GM18870 (cell line): ENCODE measurements around the gene OTULIN.

Experiments used
- ATAC-seq: cut with Tn5 transposase; IDR thresholded peaks from one replicate; pipeline ENCODE4 v1.9.1; 2021; ENCODE audit warnings: moderate library complexity; ENCODE audit not compliant: unreplicated experiment

Gene OTULIN

GRCh38 chr5:14738050-14738449 is 73.5 kb downstream of the OTULIN start:
- ATAC-seq: no peak

DNA sequence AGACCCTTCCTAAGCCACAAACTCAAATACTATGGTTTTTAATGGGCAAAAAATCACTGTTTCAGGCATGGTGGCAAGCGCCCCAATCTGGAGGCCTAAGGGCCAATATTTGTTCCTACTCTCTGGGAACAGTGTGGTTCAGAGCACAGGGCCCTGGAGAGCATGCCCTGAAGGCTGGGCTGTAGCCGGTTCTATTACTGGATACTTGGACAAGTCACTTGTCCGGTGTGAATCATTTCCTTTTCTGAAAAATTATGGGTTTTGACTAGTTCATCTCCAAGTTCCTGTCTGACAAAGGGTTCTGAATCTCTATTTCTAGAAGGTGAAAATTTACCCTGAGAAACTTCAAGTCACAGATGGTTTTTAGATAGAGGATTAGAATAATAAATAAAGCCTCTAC is 75.0 kb downstream of the OTULIN start:
- no peak for ATAC-seq

DNA sequence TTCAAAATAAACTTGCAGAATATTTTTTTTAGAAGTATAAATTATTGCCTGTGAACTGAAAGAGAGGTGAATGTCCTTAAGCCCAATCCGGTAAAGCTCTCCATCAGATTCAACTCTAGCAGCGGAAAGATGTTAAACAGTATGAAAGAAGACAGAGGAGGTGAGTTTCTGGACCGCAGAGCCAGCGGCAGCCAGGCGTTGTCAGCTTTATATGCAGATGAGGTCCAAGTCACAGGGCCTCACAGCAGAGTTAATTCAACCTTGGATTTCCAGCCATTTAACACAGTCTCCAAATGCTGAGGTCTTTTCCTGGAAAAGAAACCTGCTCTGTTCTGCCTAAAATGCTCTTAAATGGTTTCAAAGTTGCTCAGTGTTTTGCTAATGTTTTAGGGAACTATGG is 75.5 kb downstream of the OTULIN start:
- ATAC-seq: no peak

- ATAC-seq: no peak
Observed at GRCh38 chr5:14741131-14741530, 76.6 kb downstream of the OTULIN start.

- no peak for ATAC-seq
Observed at GRCh38 chr5:14741801-14742440, 77.4 kb downstream of the OTULIN start.

- ATAC-seq: no peak
Observed at GRCh38 chr5:14742498-14742897, 78.0 kb downstream of the OTULIN start.

DNA sequence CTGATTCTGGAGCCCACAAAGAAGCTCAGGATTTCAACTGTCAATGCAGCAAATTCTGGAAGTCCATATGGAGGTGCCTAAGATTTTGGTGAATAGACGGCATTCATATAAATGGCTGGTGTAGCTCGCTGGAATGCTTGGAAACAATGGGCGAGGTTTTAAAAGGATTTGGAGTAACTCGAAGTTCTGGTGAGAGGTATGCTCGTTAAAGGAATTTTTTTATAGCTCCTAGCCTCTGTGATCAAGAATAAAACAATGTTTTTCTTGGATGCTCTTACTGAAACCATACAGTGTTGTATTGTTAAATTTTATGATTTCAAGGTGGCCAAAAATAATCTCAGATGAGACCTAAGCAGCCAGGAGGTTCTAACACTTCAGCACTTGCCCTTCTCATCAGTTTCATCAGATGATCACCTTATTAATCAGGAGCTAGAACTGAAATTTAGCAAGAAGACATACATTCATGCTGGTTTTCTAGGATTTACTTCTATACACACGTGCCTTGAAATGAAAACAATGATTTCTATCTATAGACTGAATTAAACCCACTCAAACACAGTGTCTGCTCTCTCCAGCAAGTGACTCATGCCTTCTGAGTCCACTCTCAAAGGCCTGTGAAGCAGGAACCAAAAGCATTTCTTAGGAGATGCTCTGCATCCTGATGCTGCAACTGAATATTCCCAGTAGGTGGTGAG is 79.2 kb downstream of the OTULIN start:
- peak; percentile 17 for ATAC-seq

DNA sequence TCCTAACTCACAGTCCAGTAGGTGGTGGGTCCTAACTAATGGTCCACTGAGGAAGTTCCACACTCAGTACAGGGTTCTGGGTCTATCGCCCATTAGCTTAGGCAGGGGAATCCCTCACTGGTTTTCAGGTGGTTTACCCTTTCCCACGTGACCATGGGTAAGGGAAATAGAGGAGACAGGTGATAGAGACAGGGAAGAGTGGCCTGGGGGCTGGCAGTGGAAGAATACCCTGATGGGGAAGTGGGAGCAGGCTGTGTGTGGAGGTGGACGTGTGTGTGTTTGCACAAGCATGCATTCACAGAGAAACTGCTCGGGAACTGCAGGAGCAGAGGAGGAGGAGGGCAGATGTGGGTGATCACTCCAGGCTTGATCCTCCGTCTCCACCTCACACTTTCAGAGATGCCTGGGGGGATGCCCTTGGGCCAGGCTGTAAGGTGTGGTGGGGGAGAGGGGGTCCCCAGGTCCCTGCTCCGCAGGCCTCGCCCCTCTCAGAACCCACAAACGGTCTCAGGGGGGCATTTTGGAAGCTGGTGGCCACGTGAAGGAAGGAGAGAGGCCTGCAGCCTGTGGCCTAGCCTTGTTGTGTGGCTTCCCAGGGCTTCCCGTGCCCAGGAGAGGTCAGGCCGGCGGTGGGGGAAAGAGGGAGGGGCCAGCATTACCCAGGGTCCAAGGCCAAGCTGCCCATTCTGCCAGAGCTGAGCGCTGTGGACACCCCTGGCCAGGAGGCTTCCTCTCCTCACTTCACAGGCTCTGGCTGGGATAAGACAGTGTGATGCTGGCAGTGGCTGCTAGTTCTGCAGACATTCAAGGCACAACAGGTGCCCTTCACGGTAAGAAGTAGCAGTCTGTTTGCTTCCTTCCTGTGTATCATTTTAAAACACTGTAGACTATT is 80.0 kb downstream of the OTULIN start:
- ATAC-seq: peak; percentile 60

DNA sequence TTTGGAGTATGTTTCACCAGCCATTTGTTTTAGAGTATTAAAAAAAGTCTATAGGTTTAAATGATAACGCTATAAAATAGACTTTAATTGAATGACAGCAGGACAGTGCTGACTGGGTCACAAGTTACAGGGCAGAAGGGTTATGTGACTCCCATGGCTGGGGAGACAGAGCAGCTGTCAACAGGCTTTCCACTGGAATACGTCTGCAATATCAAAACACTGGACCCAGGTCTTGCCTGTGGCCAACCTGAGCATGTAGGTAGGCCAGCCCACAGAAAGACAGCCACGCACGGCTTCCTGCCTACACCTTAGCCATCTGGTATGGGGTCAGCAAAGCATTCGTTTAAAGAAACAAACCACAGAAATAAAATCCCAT is 80.7 kb downstream of the OTULIN start:
- no peak for ATAC-seq

DNA sequence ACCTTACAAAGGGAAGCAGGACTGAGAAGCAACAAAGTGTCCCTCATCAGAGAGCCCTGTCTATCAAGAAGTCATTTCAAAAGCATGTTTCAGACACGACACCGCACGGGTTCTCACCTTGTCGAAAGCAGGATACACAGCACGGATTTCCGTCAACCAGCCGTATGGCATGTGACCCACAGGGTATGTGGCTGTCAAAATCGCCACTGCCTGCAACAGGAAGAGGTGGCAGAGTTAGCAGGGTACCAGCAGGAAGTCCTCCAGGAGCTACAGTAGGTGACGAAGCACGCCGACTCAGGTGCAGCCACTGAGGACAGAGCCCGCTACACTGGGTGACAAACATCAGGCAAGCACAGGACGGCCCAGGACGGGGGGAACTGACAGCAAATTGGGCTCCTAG is 81.2 kb downstream of the OTULIN start:
- no peak for ATAC-seq

- ATAC-seq: no peak
Observed at GRCh38 chr5:14748180-14748900, 83.8 kb downstream of the OTULIN start.
